ENCODE measurements around the gene DNAJC17.

The DNAJC17 gene

GRCh38 chr15:40751745-40752144, 55.5 kb downstream of the DNAJC17 start:
- no peak overlapping the region for H3K4me3 ChIP-seq (ENCODE audit: low read length)
- H3K27ac ChIP-seq (ENCODE audit: low read depth, low read length), result no peak overlapping the region
- no peak overlapping the region for H3K9ac ChIP-seq (ENCODE audit: low read length)
- H3K36me3 ChIP-seq (ENCODE audit: control insufficient read depth, insufficient read depth, low read length), result peaks cover 11% of the 10 kb centered on the region
- no peaks in the 10 kb centered on the region for H3K27me3 ChIP-seq (ENCODE audit: control insufficient read depth, insufficient read depth, low read length)
- H3K4me1 ChIP-seq (ENCODE audit: control insufficient read depth, insufficient read depth, low read length), result peaks cover 3% of the 10 kb centered on the region

- H3K4me3 ChIP-seq (ENCODE audit: low read length), result no peak overlapping the region
- H3K4me1 ChIP-seq (ENCODE audit: control insufficient read depth, insufficient read depth, low read length), result peaks cover 3% of the 10 kb centered on the region
- H3K27me3 ChIP-seq (ENCODE audit: control insufficient read depth, insufficient read depth, low read length), result no peaks in the 10 kb centered on the region
- H3K36me3 ChIP-seq (ENCODE audit: control insufficient read depth, insufficient read depth, low read length), result peaks cover 12% of the 10 kb centered on the region
- no peak overlapping the region for H3K27ac ChIP-seq (ENCODE audit: low read depth, low read length)
- no peak overlapping the region for H3K9ac ChIP-seq (ENCODE audit: low read length)
Observed at GRCh38 chr15:40750885-40751284, 56.4 kb downstream of the DNAJC17 start.

GRCh38 chr15:40749151-40749630, 58.1 kb downstream of the DNAJC17 start:
- H3K36me3 ChIP-seq (ENCODE audit: control insufficient read depth, insufficient read depth, low read length), result peaks cover 23% of the 10 kb centered on the region

GRCh38 chr15:40747685-40748631, 59.3 kb downstream of the DNAJC17 start:
- H3K4me3 ChIP-seq (ENCODE audit: low read length), result no peak overlapping the region
- peaks cover 30% of the 10 kb centered on the region for H3K36me3 ChIP-seq (ENCODE audit: control insufficient read depth, insufficient read depth, low read length)
- H3K4me1 ChIP-seq (ENCODE audit: control insufficient read depth, insufficient read depth, low read length), result no peaks in the 10 kb centered on the region
- no peaks in the 10 kb centered on the region for H3K27me3 ChIP-seq (ENCODE audit: control insufficient read depth, insufficient read depth, low read length)
- no peak overlapping the region for H3K27ac ChIP-seq (ENCODE audit: low read depth, low read length)
- no peak overlapping the region for H3K9ac ChIP-seq (ENCODE audit: low read length)

More at GRCh38 chr15:40749151-40749630, 58.1 kb downstream of the DNAJC17 start:
- no peaks in the 10 kb centered on the region for H3K27me3 ChIP-seq (ENCODE audit: control insufficient read depth, insufficient read depth, low read length)
- H3K4me1 ChIP-seq (ENCODE audit: control insufficient read depth, insufficient read depth, low read length), result peaks cover under 1% of the 10 kb centered on the region
- no peak overlapping the region for H3K4me3 ChIP-seq (ENCODE audit: low read length)
- H3K9ac ChIP-seq (ENCODE audit: low read length), result no peak overlapping the region
- no peak overlapping the region for H3K27ac ChIP-seq (ENCODE audit: low read depth, low read length)

GRCh38 chr15:40746916-40747418, 60.3 kb downstream of the DNAJC17 start:
- H3K27me3 ChIP-seq (ENCODE audit: control insufficient read depth, insufficient read depth, low read length), result no peaks in the 10 kb centered on the region
- no peak overlapping the region for H3K9ac ChIP-seq (ENCODE audit: low read length)
- H3K4me1 ChIP-seq (ENCODE audit: control insufficient read depth, insufficient read depth, low read length), result no peaks in the 10 kb centered on the region
- H3K27ac ChIP-seq (ENCODE audit: low read depth, low read length), result no peak overlapping the region
- H3K36me3 ChIP-seq (ENCODE audit: control insufficient read depth, insufficient read depth, low read length), result peaks cover 28% of the 10 kb centered on the region
- H3K4me3 ChIP-seq (ENCODE audit: low read length), result no peak overlapping the region

DNA sequence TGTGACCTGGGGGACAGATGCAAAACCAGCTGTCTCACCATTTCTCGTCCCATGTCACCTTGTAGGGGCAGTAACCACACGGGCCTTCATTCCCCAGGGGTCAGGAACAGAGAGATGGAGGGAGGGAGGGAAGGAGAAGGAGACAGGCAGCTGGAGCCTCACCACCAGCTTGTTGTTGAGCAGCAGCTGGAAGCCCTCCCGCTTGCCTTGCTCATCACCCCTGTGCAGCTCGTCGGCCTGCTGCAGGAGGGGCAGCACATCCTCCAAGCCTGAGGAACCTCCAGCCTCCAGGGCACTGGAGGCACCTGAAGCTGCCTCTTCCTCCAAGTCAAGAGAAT, 62.5 kb downstream of the DNAJC17 start:
- H3K36me3 ChIP-seq (ENCODE audit: control insufficient read depth, insufficient read depth, low read length), result peaks cover 28% of the 10 kb centered on the region
- no peak overlapping the region for H3K9ac ChIP-seq (ENCODE audit: low read length)
- H3K27me3 ChIP-seq (ENCODE audit: control insufficient read depth, insufficient read depth, low read length), result no peaks in the 10 kb centered on the region
- no peak overlapping the region for H3K4me3 ChIP-seq (ENCODE audit: low read length)
- H3K27ac ChIP-seq (ENCODE audit: low read depth, low read length), result no peak overlapping the region
- H3K4me1 ChIP-seq (ENCODE audit: control insufficient read depth, insufficient read depth, low read length), result no peaks in the 10 kb centered on the region

DNA sequence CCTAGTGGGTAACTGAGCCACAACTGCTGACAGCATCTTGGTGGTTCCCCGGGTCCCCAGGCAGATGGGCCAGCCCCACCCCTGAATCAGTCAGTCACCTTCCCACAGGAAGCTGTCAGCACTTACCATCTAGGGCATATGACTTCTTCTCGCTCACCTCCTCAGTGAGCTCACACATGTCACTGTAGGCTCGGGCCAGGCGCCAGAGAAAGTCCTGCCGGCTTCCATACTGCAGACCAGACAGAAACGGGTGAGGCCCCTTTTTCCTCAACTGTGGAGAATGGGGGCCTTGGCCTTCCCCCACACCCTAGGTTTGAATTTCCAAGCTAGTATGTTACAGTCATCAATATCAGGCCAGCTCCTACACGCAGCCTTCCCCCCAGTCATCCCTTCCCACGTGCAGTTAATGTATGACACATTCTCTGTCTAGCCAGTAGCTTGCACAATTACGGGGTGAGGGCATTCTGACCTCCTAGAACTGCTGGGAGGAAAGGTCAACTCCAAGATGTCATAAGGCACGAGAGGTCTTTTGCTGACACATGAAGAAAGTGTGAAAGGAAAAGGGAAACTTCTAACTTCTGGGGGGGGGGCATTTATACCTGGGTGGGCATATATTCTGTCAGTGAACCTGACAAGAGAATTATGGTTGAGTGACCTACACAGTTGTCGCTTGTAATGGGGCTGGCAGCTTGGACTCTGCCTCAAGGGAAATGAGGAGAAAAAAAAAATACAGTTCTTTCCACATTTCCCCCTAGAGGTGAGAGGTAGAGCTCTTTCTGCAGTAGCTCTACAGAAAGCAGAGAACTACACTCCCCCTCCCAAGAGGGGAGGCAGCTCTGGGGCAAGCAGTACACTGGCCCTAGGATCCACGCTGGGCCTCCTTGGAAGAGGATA, 63.1 kb downstream of the DNAJC17 start:
- Histone ChIP-seq H3K27me3 (ENCODE audit: control insufficient read depth, insufficient read depth, low read length) (no peaks in the 10 kb centered on the region), H3K9ac (ENCODE audit: low read length) (no peak overlapping the region), H3K27ac (ENCODE audit: low read depth, low read length) (no peak overlapping the region), H3K4me3 (ENCODE audit: low read length) (no peak overlapping the region), H3K36me3 (ENCODE audit: control insufficient read depth, insufficient read depth, low read length) (peaks cover 26% of the 10 kb centered on the region), H3K4me1 (ENCODE audit: control insufficient read depth, insufficient read depth, low read length) (no peaks in the 10 kb centered on the region)

- Histone ChIP-seq H3K9ac (ENCODE audit: low read length) (no peak overlapping the region), H3K27me3 (ENCODE audit: control insufficient read depth, insufficient read depth, low read length) (no peaks in the 10 kb centered on the region), H3K4me3 (ENCODE audit: low read length) (no peak overlapping the region), H3K27ac (ENCODE audit: low read depth, low read length) (no peak overlapping the region), H3K4me1 (ENCODE audit: control insufficient read depth, insufficient read depth, low read length) (no peaks in the 10 kb centered on the region), H3K36me3 (ENCODE audit: control insufficient read depth, insufficient read depth, low read length) (peaks cover 26% of the 10 kb centered on the region)
Observed at GRCh38 chr15:40743485-40743901, 63.8 kb downstream of the DNAJC17 start.

- Histone ChIP-seq H3K9ac (ENCODE audit: low read length) (no peak overlapping the region), H3K27me3 (ENCODE audit: control insufficient read depth, insufficient read depth, low read length) (no peaks in the 10 kb centered on the region), H3K36me3 (ENCODE audit: control insufficient read depth, insufficient read depth, low read length) (peaks cover 27% of the 10 kb centered on the region), H3K4me1 (ENCODE audit: control insufficient read depth, insufficient read depth, low read length) (no peaks in the 10 kb centered on the region), H3K27ac (ENCODE audit: low read depth, low read length) (no peak overlapping the region), H3K4me3 (ENCODE audit: low read length) (no peak overlapping the region)
Observed at GRCh38 chr15:40739854-40740253, 67.4 kb downstream of the DNAJC17 start.

GRCh38 chr15:40739047-40739446, 68.2 kb downstream of the DNAJC17 start:
- peaks cover 22% of the 10 kb centered on the region for H3K36me3 ChIP-seq (ENCODE audit: control insufficient read depth, insufficient read depth, low read length)
- H3K4me1 ChIP-seq (ENCODE audit: control insufficient read depth, insufficient read depth, low read length), result no peaks in the 10 kb centered on the region
- no peak overlapping the region for H3K4me3 ChIP-seq (ENCODE audit: low read length)
- H3K27ac ChIP-seq (ENCODE audit: low read depth, low read length), result no peak overlapping the region
- no peaks in the 10 kb centered on the region for H3K27me3 ChIP-seq (ENCODE audit: control insufficient read depth, insufficient read depth, low read length)
- no peak overlapping the region for H3K9ac ChIP-seq (ENCODE audit: low read length)

- Histone ChIP-seq H3K27ac (ENCODE audit: low read depth, low read length) (no peak overlapping the region), H3K4me1 (ENCODE audit: control insufficient read depth, insufficient read depth, low read length) (no peaks in the 10 kb centered on the region), H3K9ac (ENCODE audit: low read length) (no peak overlapping the region), H3K36me3 (ENCODE audit: control insufficient read depth, insufficient read depth, low read length) (peaks cover 16% of the 10 kb centered on the region), H3K4me3 (ENCODE audit: low read length) (no peak overlapping the region), H3K27me3 (ENCODE audit: control insufficient read depth, insufficient read depth, low read length) (no peaks in the 10 kb centered on the region)
Observed at GRCh38 chr15:40737048-40737447, 70.2 kb downstream of the DNAJC17 start.

- Histone ChIP-seq H3K4me1 (ENCODE audit: control insufficient read depth, insufficient read depth, low read length) (no peaks in the 10 kb centered on the region), H3K27ac (ENCODE audit: low read depth, low read length) (no peak overlapping the region), H3K4me3 (ENCODE audit: low read length) (no peak overlapping the region), H3K9ac (ENCODE audit: low read length) (no peak overlapping the region), H3K36me3 (ENCODE audit: control insufficient read depth, insufficient read depth, low read length) (peaks cover 16% of the 10 kb centered on the region), H3K27me3 (ENCODE audit: control insufficient read depth, insufficient read depth, low read length) (no peaks in the 10 kb centered on the region)
Observed at GRCh38 chr15:40736575-40736974, 70.7 kb downstream of the DNAJC17 start.
